Endometrium (tissue), 2 donors: ENCODE measurements around the gene SUSD4.
"Not testable (repeated sequence)": the region's sequence is repeated elsewhere in the genome, so short reads cannot be mapped to it uniquely, and the experiment has no call there.

Experiments used
- FAIRE-seq: peaks from 2 replicates; lab custom pipeline; 2012; peaks lifted over from hg19 to GRCh38; lab: Jason Lieb, UNC
- donor health status: control.
- donor health status: control.

The SUSD4 gene

DNA sequence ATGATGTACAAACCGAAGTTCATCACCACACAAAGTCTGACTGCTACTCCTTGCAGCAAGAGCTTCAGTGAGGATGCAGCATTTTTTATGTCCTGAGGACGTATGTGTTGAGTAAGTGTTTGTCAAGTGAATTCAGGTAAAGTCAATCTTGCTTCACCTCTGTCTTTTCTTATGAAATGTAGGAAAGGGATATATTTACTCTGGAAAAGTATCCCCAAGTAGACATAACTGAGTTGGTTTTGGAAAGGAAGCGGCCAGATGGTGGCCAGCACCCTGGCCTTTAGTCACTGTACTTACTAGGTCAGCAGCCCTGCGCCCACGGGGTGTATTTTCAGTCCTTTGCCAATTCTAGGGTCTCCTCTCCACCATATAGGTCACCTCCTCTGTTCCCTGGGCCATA lies 75.2 kb downstream of the SUSD4 start:
- FAIRE-seq, result no peak

DNA sequence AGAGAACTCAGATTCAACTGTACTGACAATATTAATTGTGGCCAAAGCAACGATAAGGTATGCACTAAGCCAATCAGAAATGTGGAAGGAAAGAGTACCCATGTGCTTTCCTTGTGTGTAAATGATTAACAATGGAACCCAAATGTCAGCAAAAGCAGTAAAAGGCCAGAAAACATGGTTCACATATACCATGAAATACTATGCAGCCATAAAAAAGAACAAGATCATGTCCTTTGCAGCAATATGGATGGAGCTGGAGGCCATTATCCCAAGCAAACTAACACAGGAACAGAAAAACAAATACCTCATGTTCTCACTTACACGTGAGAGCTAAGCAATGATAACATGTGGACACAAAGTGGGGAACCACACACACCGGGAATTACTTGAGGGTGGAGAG lies 78.5 kb downstream of the SUSD4 start:
- no peak for FAIRE-seq

DNA sequence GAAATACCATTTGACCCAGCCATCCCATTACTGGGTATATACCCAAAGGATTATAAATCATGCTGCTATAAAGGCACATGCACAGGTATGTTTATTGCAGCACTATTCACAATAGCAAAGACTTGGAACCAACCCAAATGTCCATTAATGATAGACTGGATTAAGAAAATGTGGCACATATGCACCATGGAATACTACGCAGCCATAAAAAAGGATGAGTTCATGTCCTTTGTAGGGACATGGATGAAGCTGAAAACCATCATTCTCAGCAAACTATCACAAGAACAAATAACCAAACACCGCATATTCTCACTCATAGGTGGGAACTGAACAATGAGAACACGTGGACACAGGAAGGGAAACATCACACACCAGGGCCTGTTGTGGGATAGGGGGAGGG lies 80.3 kb downstream of the SUSD4 start:
- FAIRE-seq, result not testable (repeated sequence)

DNA sequence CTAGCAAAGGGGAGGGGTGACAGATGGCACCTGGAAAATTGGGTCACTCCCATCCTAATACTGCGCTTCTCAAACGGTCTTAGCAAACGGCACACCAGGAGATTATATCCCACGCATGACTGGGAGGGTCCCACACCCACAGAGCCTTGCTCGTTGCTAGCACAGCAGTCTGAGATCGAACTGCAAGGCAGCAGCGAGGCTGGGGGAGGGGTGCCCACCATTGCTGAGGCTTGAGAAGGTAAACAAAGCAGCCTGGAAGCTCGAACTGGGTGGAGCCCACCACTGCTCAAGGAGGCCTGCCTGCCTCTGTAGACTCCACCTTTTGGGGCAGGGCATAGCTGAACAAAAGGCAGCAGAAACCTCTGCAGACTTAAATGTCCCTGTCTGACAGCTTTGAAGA lies 85.7 kb downstream of the SUSD4 start:
- not testable (repeated sequence) for FAIRE-seq

DNA sequence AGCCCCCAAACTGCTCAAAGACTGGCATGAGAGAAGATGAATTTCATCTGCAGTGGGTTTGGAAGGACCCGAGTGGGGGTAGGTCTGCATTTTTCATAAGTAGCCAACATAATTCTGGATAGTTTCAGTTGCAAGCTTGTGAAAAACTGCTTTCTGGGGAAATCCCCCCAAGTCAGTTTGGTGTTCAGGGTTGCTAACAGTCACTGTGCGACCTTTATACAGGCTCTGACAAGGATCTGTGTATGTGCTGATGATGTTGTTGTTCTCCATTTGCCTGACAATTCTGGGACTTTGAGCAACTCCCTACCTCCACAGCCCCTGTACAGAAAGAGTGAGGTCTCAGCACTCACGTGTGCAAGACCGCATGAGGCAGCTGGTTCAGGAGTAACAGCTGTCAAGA lies 87.9 kb downstream of the SUSD4 start:
- FAIRE-seq, result no peak

DNA sequence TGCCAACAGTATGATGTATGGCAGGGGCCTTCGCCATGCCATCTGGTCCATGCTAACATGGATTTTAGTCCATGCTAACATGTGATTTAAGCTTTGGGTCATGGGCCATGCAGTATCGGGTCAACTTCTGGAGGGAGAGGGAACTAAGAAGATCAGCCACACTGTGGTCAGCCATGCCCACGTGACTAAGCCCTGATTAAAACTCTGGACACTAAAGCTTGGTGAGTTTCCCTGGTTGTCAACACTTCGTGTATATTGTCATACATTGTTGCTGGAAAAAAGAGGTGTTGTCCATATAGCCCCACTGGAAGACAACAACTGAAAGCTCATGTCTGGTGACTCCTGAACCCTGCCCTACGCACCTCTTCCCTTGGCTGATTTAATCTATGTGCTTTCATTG lies 90.5 kb downstream of the SUSD4 start:
- no peak for FAIRE-seq

DNA sequence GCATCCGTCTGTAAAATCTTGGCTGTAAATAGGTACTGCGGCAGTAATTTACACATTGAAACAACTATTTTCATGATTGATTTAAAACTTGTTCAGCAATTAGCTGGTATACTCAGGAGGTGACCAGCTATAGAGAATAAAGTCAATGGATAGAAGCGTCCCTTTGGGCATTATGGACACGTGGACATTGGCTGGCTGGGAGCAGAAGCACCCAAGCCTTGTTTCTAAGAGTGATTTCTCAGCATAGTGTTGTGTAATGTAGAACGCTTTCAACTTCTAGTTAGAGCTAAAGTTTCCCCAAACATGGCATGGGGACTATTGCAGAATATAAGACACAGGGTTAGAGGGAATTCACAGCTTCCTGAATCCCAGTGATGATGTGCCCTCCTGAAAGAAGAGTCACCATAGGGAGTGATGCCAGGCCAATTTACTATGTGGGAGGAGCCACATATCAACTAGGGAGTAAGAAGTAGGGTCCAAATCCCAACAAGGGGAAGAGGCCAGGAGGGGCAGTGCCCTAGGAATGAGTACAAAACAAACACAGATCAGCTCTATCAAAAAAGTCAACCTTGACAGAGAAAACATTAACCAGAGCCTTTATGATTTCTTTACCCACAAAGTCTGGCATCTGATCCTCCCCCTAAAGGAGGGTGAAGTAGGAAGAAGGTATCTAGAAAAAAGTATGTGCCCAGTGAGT lies 92.7 kb downstream of the SUSD4 start:
- FAIRE-seq, result no peak

DNA sequence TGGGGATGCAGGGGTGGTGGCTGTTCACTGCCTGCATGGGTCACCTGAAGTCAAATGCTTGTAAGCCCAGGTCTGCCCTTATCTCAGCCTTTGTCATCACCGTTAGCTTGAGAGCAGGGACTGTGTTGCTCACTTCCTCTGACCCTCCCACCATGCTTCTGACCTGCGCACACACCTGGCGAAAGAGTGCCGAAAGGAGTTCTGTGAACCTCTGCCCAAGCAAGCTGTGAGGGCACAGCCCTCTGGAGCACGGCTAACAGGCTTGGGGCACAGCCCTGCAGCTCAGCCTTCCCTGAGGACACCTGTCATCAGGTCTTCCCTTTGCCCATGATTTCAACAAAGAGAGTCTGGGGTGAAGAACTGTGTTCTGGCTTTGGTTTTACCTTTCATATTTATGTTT lies 93.8 kb downstream of the SUSD4 start:
- FAIRE-seq, result no peak

DNA sequence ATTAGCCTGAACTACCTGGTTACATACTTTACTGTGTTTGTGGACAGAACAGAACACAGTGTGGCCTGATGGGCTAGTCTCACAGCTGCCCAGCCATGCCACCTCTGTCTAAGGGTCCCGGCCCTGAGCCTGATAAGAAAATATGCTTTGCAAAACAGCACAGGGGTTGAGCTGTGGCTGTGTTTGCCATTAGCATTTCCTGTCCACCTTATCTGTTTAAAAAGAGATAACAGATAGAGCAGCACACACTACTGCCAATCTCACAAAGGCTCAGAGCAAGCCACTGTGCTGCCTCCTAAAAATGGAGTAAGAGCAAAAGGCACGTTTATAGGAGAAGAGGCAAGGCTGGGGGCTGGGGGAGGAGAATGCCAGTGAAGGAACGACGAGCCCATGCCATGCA lies 95.0 kb downstream of the SUSD4 start:
- no peak for FAIRE-seq

DNA sequence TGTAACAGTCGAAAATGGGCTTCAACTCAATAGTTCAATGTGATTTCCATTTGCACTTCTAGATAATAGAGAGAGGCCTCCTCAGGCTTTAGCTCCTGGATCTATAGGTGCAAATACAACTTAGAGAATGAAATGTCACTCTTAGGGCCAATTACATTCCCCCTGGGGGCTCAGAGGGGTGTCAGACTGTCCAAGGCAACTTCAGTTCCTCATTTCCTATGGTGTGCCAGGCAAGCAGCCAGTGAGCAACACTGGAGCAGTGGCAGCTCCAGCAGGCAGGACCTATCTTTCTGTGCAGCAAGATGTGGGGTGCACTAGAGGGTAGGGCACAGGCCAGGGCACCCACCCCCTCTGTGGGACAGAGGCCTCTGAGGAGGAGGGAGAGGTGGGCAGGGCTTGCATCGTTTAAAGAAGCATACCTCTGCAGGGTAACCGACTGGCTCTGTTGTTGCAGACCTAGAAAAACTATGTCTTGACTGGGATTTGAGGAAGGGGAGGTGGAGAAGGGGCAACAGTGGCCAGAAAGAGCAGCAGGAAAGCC lies 97.3 kb downstream of the SUSD4 start:
- FAIRE-seq, result no peak

DNA sequence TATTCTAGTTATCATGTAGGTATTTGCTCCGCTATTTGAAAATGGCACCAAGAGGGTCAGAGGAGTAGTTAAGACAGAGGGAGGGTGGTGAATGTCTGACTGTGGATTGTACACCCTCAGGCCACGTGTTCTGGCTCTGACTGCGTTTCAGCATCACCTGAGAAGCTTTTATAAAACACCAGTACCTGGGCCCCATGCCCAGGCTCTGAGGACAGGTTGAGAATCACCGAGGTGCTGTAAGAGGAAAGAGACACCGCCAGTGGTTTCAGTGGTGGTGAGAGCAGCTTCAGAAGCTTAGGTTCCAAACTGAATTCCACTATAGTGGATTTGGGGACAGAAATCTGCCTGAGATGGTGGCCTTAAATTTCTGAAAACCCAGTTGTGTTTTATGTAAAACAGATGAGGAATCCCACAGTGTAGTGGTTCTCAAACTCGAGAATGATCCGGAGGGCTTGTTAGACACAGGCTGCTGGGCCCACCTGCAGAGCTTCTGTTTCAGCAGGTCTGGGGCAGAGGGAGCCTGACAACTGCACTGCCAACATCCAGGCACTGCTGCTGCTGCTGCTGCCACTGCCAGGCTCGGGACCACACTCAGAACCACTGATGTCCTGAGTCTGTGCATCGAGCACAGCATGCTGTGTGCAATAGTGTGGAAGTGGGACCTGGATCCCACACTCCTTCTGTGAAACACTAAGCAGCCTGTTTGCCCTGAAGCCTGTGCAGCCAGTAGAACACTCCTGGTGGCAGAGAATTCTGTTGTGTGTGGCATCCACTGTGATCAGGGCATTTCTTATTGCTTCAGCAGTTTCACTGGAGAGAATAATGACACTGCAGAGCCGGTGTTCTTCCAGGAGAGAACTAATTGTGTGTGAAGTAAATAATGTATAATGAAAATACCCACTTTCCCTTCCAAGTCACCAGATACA lies 98.7 kb downstream of the SUSD4 start:
- FAIRE-seq, result no peak

DNA sequence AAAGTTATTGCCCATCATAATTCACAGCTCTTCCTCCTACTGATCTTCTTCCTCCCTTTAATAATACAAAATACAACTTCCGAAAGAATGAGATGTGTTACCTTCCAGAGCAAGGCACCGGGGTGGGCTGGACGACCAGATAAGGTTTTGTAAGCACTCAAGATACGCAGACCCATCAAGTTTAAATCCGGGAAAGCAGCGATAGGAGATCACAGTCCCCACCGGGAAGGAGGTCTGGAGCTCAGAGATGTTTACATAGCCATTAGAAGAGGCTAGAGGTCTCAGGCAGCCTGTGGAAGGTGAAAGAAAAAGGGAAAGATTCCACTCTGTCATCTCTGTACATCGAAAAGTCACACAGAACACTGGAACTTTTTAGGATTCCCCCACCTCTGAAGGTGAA lies 99.4 kb downstream of the SUSD4 start:
- no peak for FAIRE-seq

DNA sequence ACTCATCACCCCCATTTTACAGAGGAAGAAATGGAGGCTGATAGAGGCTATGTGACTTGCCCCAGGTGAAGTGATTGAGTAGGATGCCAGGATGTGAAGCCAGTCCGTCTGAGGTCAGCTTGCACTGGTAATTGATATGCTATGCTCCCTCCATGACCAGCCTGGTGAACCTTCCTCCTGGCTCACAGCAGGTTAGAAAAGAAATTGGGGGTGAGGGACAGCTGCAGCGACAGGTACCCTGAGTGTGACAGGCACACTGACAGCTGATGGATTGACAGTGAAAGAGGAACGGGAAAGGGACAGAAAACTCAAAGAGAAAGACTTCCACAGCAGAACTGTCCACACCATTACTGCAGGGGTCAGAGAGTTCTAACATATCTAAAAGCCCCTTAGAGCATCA lies 102.1 kb downstream of the SUSD4 start:
- no peak for FAIRE-seq

DNA sequence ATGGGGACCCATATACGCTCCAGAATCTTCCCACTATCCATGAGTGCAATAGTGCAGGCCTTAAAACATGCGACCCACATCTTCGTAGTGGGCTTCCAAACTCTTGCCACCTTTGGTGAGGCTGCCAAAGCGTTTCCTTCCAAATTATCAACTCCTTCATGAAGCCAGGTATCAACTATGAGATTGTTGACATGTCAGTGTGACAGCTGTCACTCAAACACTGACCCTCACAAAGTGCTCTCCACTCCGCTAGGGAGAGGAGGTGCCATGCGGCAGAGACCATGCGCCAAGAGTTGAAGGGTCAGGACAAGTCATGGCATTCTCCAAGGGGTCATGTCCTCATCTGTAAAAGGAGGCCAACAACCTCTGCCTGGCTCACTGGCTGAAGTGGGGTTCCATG lies 103.3 kb downstream of the SUSD4 start:
- FAIRE-seq, result no peak

DNA sequence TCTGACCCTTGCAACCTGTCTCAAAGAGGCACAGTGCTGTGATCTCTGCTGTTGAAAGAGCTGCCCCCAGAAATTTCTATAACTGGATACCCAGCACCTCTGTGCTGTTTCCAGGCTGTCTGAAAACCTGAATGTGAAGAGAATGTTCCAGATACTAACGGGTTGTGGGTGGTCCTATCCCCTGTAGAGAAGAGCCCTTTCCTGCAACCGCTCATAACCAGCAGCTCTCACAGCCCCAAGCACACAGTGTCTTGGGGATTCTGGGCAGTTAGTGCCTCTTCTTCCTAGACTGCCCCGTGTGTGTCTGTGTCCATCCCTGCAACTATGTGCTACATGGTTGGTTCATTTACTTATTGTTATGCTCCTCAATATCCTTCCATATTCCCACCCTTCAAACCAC lies 104.5 kb downstream of the SUSD4 start:
- FAIRE-seq, result no peak

DNA sequence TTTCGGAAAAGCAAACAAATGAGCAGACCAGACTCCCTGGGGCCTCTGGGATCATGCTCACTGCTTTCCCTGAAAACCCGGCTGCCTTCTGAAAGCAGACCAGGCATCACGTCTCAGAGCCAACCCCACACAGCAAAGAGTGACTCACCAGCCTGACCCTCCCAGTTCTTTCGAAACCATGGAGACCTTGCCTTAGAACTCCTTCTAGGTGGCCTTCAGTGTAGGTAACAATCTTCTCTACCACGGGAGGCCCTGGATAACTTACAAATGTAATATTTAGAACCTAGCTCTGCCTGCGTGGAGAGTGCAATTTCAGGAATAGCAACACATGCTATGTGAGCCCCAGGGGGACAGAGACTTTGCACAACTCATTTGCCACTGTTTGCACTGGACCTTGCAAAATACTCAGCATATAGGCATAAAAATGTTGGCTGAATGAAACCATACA lies 105.2 kb downstream of the SUSD4 start:
- no peak for FAIRE-seq

DNA sequence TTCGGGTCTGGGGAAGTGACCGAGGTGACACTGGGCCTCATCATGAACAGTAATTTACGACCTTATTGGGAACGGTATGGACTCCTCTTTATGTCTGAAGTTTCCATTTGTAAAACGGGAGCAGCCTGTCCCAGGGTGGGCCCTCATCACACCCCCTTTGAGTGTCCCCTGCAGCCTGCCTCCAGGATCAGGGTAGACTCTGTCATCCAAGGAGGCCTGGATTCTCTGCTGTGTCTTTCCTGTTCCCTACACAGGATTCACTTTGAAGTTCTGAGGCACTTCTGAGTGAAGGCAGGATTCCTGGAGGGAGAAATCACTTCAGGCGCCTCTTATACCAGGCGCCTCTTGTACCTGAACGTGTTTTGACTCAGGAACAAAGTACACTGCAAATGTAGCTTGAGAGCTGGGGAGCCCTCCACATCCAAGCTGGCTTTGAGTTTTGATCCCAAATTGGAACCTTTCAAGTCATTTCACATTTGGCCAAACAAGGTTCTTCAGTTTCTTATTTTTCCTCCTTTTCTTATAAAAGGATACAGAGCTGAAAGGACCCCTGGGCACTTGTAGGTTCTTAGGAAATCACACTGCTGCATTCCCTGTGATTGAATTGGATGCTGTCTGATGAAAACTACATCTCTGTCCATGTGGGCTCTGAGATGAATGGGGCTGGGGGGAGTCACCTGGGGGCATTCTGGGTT lies 106.0 kb downstream of the SUSD4 start:
- no peak for FAIRE-seq

DNA sequence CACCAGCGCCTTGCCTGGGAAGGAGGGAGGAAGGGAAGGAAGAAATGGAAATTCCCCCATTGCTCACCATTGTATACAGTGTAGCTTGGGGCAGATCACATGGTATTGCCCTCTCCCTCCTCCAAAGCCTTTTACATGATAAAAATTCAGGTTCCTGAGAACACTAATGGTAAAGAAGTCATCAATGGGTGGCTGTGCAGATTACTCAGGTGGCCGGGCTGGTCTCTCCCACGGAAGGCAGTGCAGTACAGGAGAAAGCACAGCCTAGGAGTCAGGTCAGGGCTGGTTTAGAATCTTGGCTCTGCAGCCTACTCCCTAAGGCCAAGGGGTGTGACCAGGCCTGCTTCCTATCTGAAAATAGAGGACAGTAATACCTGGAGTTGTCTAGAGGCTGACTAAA lies 107.9 kb downstream of the SUSD4 start:
- no peak for FAIRE-seq

DNA sequence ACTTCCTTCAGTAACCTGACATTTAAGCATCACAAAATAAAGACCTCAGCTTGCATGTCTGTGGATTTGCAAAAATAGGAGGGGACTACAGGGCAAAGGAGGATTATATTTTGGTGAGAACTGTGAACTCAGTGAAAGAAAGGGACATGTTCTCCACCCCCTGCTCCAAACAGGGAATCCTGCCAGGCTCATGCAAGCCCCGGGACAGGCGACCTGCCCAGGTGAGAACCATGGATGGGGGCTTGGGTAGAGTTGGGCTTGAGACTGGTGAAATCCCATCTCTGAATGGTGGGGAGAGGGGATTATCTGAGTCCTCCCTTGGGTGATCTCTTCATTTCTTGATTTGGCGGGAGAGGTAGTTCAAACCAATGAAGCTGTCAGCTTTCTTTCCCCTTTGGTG lies 110.1 kb downstream of the SUSD4 start:
- FAIRE-seq, result no peak

DNA sequence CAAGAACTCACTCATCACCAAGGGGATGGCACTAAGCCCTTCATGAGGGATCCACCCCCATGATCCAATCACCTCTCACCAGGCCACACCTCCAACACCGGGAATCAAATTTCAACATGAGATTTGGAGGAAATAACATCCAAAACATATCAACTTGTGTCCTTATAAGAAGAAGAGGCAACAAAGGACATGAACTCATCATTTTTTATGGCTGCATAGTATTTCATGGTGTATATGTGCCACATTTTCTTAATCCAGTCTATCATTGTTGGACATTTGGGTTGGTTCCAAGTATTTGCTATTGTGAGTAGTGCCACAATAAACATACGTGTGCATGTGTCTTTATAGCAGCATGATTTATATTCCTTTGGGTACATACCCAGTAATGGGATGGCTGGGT lies 112.6 kb downstream of the SUSD4 start:
- FAIRE-seq, result not testable (repeated sequence)

DNA sequence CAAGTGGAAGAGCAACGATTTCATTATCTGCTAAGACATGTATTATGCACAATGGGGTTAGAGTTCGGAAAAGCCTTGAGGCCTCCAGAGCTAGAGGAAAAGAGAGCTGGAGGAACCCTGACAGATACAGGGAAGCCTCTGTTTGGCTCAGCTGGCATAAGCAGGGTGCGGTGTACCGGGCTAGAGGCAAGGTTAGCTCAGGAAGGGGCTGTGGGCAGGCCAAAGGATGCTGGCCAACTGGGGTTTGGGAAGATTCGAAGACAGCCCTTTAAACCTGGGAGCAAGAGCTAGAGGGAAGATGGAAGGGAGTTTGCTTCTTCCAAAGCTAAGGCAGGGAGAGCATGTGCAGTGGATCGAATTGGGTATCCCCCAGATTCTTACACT lies 113.4 kb downstream of the SUSD4 start:
- FAIRE-seq, result no peak

DNA sequence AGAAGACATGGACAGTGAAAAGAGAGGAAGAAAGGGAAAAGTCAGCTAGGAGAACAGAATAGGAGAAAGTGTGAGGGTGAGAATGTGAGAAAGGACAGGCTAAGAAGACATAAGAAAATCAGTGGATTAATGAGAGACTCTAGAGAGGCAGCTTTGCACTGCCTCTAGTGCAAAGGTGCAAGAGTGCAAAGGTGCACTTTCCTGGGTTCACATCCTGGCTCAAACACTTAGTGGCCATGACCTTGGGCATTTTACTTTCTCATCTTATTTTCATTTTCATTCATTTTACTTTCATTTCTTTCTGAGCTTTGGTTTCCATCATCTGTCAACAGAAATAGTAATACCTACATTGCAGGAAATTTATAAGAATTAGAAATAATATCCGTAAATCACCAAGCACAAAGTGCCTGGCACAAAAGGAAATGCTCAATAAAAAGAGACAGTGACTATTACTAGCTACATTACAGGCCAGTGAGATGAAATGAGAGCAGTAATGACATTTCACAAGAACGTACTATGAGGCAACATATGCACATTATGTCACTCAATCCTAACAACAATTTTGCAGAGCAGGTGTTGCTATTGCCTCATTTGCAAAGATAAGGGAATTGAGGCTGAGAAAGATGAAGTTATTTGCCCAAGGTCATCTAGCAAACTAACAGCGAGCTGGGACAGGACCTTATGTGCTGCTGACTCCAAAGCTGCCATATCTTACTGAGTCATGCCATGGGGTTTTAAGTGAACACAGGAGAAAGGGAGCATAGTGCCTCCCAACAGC lies 113.9 kb downstream of the SUSD4 start:
- FAIRE-seq, result no peak
